ENCODE results near the gene GOLT1B.

GOLT1B gene

DNA sequence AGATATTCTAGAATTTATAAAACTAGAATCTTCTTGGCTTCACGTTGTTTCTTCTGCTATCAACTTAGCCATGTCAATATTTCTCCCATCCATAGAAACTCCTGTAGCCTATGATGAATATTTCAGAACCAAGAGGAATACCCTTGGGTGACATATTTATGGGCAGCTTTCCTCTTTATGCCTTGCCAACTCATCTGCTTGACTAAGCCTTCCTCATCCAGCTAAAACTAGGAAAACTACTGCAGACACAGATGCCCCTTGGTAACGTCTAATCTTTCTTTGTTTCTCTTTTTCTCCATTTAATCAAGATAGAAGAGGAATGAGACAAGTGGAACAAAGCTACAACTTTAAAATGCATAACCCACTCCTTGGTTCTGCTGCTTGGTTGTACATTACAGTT is 6.3 kb downstream of the GOLT1B start:
- Histone ChIP-seq H4K20me1 (peaks cover 9 to 48% (median 34%) of the 10 kb centered on the region in 11 experiments; a peak in 18 of 22 replicates), H3K27me3 (no peaks in the 10 kb centered on the region), H3K4me1 (peaks cover 10 to 21% (median 15%) of the 10 kb centered on the region in 10 experiments), H3K9ac (no peak overlapping the region), H3K4me2 (no peak overlapping the region), H3K4me3 (no peak overlapping the region), H3K36me3 (peaks cover 43 to 66% (median 52%) of the 10 kb centered on the region in 11 experiments), H3K9me3 (replicated peaks in 1 of 11) (no peaks in the 10 kb centered on the region), H3K27ac (no peak overlapping the region)
- no peak for TF ChIP-seq Cebpa-rat (IDR thresholded peaks at IDR 0.05)

DNA sequence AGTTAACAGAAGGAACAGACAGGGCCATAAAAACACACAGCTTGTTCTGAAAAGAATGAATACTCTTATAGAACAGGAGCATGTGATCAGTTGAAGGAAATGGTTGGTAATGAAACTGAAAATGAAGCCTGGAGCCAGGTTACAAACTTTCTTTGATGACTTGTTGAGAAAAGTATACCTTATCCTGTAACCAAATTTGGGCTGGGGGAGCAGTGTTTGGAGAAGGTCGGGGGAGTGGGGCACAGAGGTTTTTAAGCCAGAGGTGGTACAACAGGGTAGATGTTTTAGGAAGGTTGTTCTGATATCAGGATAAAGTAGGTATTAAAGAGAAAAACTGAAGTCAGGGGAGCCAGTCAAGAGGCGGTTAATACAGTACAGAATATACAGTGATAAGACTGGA is 8.2 kb downstream of the GOLT1B start:
- Histone ChIP-seq H3K4me3 (no peak overlapping the region), H3K27me3 (no peaks in the 10 kb centered on the region), H3K27ac (no peak overlapping the region), H3K9me3 (replicated peaks in 1 of 11) (no peaks in the 10 kb centered on the region), H4K20me1 (peaks cover 0 to 40% (median 16%) of the 10 kb centered on the region in 11 experiments; a peak in 15 of 22 replicates), H3K36me3 (peaks cover 57 to 74% (median 70%) of the 10 kb centered on the region in 11 experiments), H3K4me1 (peaks cover 0 to 11% (median 0%) of the 10 kb centered on the region in 10 experiments; a peak in 1 of 20 replicates), H3K9ac (no peak overlapping the region), H3K4me2 (no peak overlapping the region)
- TF ChIP-seq Cebpa-rat (IDR thresholded peaks at IDR 0.05) = no peak

DNA sequence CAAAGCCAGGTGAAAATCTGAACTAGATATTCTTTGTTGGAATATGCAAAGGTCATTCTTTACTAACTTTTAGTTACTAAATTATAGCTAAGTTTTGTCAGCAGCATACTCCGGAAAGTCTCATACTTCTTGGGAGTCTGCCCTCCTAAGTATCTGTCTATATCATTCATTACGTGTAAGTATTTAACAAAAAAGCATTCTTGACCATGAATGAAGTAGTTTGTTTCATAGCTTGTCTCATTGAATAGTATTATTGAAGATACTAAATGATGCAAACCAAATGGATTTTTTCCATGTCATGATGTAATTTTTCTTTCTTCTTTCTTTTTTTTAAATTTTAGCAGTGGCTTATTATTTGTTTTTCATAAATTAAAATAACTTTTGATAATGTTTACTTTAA is 14.7 kb downstream of the GOLT1B start:
- peaks cover 0 to 8% (median 0%) of the 10 kb centered on the region in 11 experiments; a peak in 1 of 22 replicates for H4K20me1 ChIP-seq
- no peak overlapping the region for H3K9ac ChIP-seq
- peaks cover 44 to 82% (median 67%) of the 10 kb centered on the region in 11 experiments for H3K36me3 ChIP-seq
- H3K4me2 ChIP-seq = no peak overlapping the region
- no peaks in the 10 kb centered on the region for H3K9me3 ChIP-seq (replicated peaks in 1 of 11)
- H3K27me3 ChIP-seq = no peaks in the 10 kb centered on the region
- H3K27ac ChIP-seq = no peak overlapping the region
- no peak for TF ChIP-seq Cebpa-rat (IDR thresholded peaks at IDR 0.05)
- H3K4me3 ChIP-seq = no peak overlapping the region
- H3K4me1 ChIP-seq = no peaks in the 10 kb centered on the region

DNA sequence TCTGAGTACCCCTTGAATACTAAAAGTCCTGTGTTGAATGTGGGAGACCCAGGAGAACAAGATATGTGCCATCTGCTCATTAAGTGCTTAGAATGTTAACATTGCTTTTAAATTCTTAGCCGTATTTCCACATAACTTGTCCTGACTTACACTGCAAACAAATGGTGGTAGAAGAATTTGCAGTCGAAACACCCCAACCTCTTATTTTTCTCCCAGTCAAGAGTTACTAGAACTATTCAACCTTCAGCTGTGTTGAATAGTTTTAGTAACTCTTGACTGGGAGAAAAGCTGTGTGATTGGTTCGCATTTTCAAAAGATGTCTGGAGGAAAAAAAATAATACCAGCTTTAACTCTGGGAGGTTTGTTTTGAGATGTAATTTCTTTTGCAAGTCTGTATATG is 16.9 kb downstream of the GOLT1B start:
- Histone ChIP-seq H3K4me2 (no peak overlapping the region), H3K4me3 (no peak overlapping the region), H3K27me3 (no peaks in the 10 kb centered on the region), H4K20me1 (peaks cover 0 to 5% (median 0%) of the 10 kb centered on the region in 11 experiments; a peak in 1 of 22 replicates), H3K27ac (no peak overlapping the region), H3K9me3 (replicated peaks in 1 of 11) (0 out of 22 replicates have a peak, but pooled peaks cover 0 to under 1% (median 0%) of the 10 kb centered on the region in 11 experiments), H3K4me1 (no peaks in the 10 kb centered on the region), H3K9ac (no peak overlapping the region), H3K36me3 (peaks cover 22 to 61% (median 45%) of the 10 kb centered on the region in 11 experiments)
- TF ChIP-seq Cebpa-rat (IDR thresholded peaks at IDR 0.05) = no peak

DNA sequence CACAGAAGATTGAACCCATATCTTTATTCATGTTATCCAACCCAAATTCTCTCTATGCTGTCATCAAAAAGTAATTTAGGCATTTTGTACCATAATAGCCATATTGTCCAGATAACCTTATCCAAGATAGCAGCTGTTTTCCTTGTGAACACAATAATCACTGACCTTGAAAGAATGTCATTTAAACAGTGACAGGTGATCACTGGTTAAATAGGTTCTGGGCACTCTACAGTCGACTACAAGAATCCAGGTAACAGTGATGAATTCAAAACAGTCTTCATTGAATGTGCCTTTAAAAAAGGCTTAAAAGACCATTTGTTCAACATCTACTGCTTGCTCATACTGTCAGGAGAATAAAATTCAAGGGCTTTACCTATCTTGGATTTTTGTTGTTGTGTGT is 20.0 kb downstream of the GOLT1B start:
- Histone ChIP-seq H3K36me3 (peaks cover 0 to 30% (median 16%) of the 10 kb centered on the region in 11 experiments; a peak in 16 of 22 replicates), H3K4me1 (peaks cover 3 to 16% (median 13%) of the 10 kb centered on the region in 10 experiments; a peak in 15 of 20 replicates), H3K4me3 (no peak overlapping the region), H3K27me3 (no peaks in the 10 kb centered on the region), H4K20me1 (no peaks in the 10 kb centered on the region), H3K27ac (no peak overlapping the region), H3K9ac (no peak overlapping the region), H3K4me2 (no peak overlapping the region), H3K9me3 (replicated peaks in 1 of 11) (peaks cover 0 to 10% (median 7%) of the 10 kb centered on the region in 11 experiments; a peak in 4 of 22 replicates)
- TF ChIP-seq Cebpa-rat (IDR thresholded peaks at IDR 0.05) = no peak

DNA sequence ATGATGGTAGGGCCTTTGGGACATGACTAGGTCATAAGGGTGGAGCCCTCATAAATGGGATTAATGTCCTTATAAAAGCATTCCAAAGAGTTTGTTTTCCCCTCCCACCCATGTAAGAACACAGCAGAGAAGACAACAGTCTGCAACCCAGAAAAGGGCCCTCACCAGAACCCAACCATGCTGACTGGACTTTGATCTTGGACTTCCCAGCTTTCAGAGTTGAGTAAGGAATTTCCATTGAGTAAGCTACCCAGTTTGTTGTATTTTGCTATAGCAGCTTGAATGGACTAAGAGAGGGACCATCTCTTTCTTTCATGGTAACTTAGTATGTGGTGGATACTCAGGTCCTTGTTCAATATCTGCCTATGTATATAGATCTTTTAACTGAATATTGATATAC is 21.6 kb downstream of the GOLT1B start:
- Histone ChIP-seq H3K9me3 (replicated peaks in 1 of 11) (peaks cover 0 to 22% (median 10%) of the 10 kb centered on the region in 11 experiments; a peak in 13 of 22 replicates), H3K36me3 (peaks cover 0 to 16% (median 8%) of the 10 kb centered on the region in 11 experiments; a peak in 10 of 22 replicates), H3K4me1 (peaks cover 5 to 32% (median 24%) of the 10 kb centered on the region in 10 experiments; a peak in 17 of 20 replicates), H3K4me3 (no peak overlapping the region), H4K20me1 (no peaks in the 10 kb centered on the region), H3K4me2 (no peak overlapping the region), H3K27ac (no peak overlapping the region), H3K9ac (no peak overlapping the region), H3K27me3 (peaks cover 0 to 8% (median 0%) of the 10 kb centered on the region in 11 experiments; a peak in 2 of 22 replicates)
- no peak for TF ChIP-seq Cebpa-rat (IDR thresholded peaks at IDR 0.05)

DNA sequence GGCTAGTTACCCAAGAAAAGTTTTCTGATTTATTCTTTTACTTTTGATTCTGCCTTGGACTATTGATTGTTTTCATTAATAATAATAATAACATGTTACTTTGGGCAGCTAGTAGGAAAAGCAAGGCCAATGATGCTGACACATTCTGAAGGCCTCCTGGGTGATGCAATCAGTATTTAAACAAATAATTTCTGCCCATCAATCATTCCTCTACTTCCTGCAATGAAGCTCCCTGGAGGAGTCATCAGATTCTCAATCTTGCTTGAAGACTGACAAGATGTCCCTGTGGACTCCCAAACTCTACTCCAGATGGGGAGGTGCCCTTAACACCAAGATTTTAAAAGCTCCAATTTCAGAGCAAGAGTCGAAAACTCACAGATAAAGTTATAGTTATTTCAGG is 24.5 kb downstream of the GOLT1B start, which contains the start of gene SPX:
SPX (plus strand) TSS at position 244 of the 400 bp plus-strand sequence. CDS start 177 bp downstream, outside the sequence.
- Histone ChIP-seq H3K27ac (peak within 1 kb of the TSS in 2 of 11 experiments; percentile 3 to 44; a peak in 3 of 22 replicates), H4K20me1 (no peaks in the 10 kb centered on the region), H3K9me3 (replicated peaks in 1 of 11) (peaks cover 0 to 22% (median 10%) of the 10 kb centered on the region in 11 experiments; a peak in 13 of 22 replicates), H3K4me2 (peak within 1 kb of the TSS in 10 of 11 experiments; percentile 11 to 81 (median 67); a peak in 15 of 22 replicates), H3K4me3 (peak within 1 kb of the TSS in 1 of 10 experiments; percentile 48; a peak in 2 of 20 replicates), H3K36me3 (no peaks in the 10 kb centered on the region), H3K27me3 (peaks cover 0 to 8% (median 0%) of the 10 kb centered on the region in 11 experiments; a peak in 2 of 22 replicates), H3K4me1 (peaks cover 5 to 41% (median 24%) of the 10 kb centered on the region in 10 experiments; a peak in 17 of 20 replicates), H3K9ac (no peak within 1 kb of the TSS)
- TF ChIP-seq Cebpa-rat (IDR thresholded peaks at IDR 0.05) = peak in 2 of 11 experiments; percentile 14 to 66; a peak in 1 of 22 replicates

DNA sequence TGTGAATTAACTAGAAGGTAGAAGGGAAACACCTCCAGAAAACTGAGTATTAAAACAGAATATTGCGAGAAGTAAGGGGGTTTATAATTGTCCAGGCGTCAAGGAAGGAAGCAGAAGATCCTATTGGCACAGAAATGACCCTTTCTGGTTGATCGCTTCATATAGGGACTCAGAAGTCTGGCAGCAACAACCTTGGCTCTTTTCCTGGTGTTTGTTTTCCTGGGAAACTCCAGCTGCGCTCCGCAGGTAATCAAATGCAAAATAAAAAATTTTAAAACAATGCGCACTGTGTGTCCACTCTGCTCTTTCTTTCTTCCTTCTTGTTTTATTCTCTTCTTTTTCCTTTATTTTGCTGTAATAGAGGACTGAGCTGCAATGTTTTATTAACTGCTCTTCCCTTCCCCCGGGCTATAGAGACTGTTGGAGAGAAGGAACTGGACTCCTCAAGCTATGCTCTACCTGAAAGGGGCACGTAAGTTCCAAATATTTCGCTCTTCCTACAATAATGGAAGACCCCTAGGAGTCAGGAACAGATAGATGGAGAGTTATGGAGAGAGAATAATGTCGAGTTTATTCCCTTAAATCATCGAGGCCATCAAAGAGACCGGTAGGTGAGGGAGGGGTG is 25.2 kb downstream of the GOLT1B start:
- Histone ChIP-seq H3K36me3 (no peaks in the 10 kb centered on the region), H3K27me3 (peaks cover 0 to 8% (median 0%) of the 10 kb centered on the region in 11 experiments; a peak in 2 of 22 replicates), H3K4me3 (peak overlapping the region in 1 of 10 experiments; percentile 48; a peak in 2 of 20 replicates), H3K4me1 (peaks cover 5 to 41% (median 24%) of the 10 kb centered on the region in 10 experiments; a peak in 17 of 20 replicates), H3K9ac (no peak overlapping the region), H3K27ac (no peak overlapping the region), H4K20me1 (no peaks in the 10 kb centered on the region), H3K9me3 (replicated peaks in 1 of 11) (peaks cover 0 to 22% (median 10%) of the 10 kb centered on the region in 11 experiments; a peak in 13 of 22 replicates), H3K4me2 (peak overlapping the region in 9 of 11 experiments; percentile 64 to 81 (median 70); a peak in 14 of 22 replicates)
- TF ChIP-seq Cebpa-rat (IDR thresholded peaks at IDR 0.05) = no peak
